ENCODE results near the gene C1RL. TPM values are rescaled to one million over a fixed set of nuclear protein-coding genes. Genes with fewer than 3 reads are reported as not detected.
"Not testable (repeated sequence)": the region's sequence is repeated elsewhere in the genome, so short reads cannot be mapped to it uniquely, and the experiment has no call there.

C1RL gene
- polyA plus RNA-seq, 2 of the 4 experiments (the other 2 are of a cell fraction), result 25.2 to 30.4 TPM

GRCh38 chr12:7059780-7060179, 49.2 kb downstream of the C1RL start:
- no peak for FAIRE-seq
- H3K4me1 ChIP-seq, result peaks cover 22% of the 10 kb centered on the region
- ATAC-seq, result no peak
- no peak for TF ChIP-seq RFX5 (IDR thresholded peaks at IDR 0.05)
- H3K9me3 ChIP-seq, result no peaks in the 10 kb centered on the region
- peak overlapping the region; percentile 77 to 93 for H3K27ac ChIP-seq
- H3K4me2 ChIP-seq, result peak overlapping the region; percentile 68
- 92% methylated on average over 4 of the region's 4 CpGs for WGBS (ENCODE audit: missing lambda C conversion rate)
- ChIA-PET POLR2A (interaction anchor here (1.2 to 2.6 kb wide), 5 partner anchors 20 to 130 kb away, joined by 3 to 27 read pairs (median 5); partner anchors contain the start of genes C1R, C1RL and PEX5), CTCF (interaction anchor here (1.0 to 16.5 kb wide), 25 partner anchors 8 to 400 kb away, joined by 3 to 309 read pairs (median 6); partner anchors contain the start of genes C1R and C1RL)
- DNase-seq (ENCODE audit: low read depth in 1 of 2, low spot score in 1 of 2), result no peak
- no peak overlapping the region for H3K4me3 ChIP-seq

GRCh38 chr12:7058850-7059395, 50.1 kb downstream of the C1RL start:
- TF ChIP-seq MAFK (IDR thresholded peaks at IDR 0.05; ENCODE audit: partially characterized antibody) (no peak), CEBPB (IDR thresholded peaks at IDR 0.05) (no peak), BCL3 (IDR thresholded peaks at IDR 0.05) (no peak), HOXA7 (CRISPR knock-in tag; IDR thresholded peaks at IDR 0.05) (no peak), POLR2AphosphoS2 (conservative IDR thresholded peaks at IDR 0.05; ENCODE audit: low read length) (no peak), ELK1 (IDR thresholded peaks at IDR 0.05; ENCODE audit: low read depth, low read length) (no peak), JUN (IDR thresholded peaks at IDR 0.05) (no peak), MAZ (IDR thresholded peaks at IDR 0.05; ENCODE audit: borderline replicate concordance, low read depth, low read length) (no peak), BHLHE40 (IDR thresholded peaks at IDR 0.05; ENCODE audit: low read depth, low read length) (no peak), EP300 (IDR thresholded peaks at IDR 0.05) (no peak), NR3C1 (IDR thresholded peaks at IDR 0.05) (no peak), GATA3 (IDR thresholded peaks at IDR 0.05; ENCODE audit: borderline replicate concordance) (no peak)
- H3K4me1 ChIP-seq, result peaks cover 22% of the 10 kb centered on the region
- H3K27ac ChIP-seq, result peak overlapping the region in 1 of 2 experiments; percentile 93; a peak in 4 of 6 replicates
- H3K9me3 ChIP-seq, result no peaks in the 10 kb centered on the region
- FAIRE-seq (no peak), ATAC-seq (no peak), DNase-seq (ENCODE audit: low read depth in 1 of 2, low spot score in 1 of 2) (no peak)
- POLR2A ChIA-PET, result no interaction called here
- CTCF ChIA-PET, result interaction anchor here (1.0 to 16.5 kb wide), 8 partner anchors 9 to 114 kb away, joined by 3 to 309 read pairs (median 5); partner anchors contain the start of genes C1R, C1RL and LPCAT3
- H3K4me2 ChIP-seq, result no peak overlapping the region
- no peak overlapping the region for H3K4me3 ChIP-seq
- 89% methylated on average over 9 of the region's 9 CpGs for WGBS (ENCODE audit: missing lambda C conversion rate)

GRCh38 chr12:7058163-7058845, 50.7 kb downstream of the C1RL start:
- no peak for DNase-seq (ENCODE audit: low read depth in 1 of 2, low spot score in 1 of 2)
- Histone ChIP-seq H3K4me2 (no peak overlapping the region), H3K4me3 (no peak overlapping the region), H3K4me1 (peaks cover 22% of the 10 kb centered on the region), H3K9me3 (no peaks in the 10 kb centered on the region), H3K27ac (peak overlapping the region in 1 of 2 experiments; percentile 93; a peak in 3 of 6 replicates)
- ChIA-PET CTCF (interaction anchor here (1.0 to 16.5 kb wide), 8 partner anchors 10 to 104 kb away, joined by 3 to 309 read pairs (median 5); partner anchors contain the start of genes C1R, C1RL and LPCAT3), POLR2A (no interaction called here)
- WGBS (ENCODE audit: missing lambda C conversion rate), result 86% methylated on average over 3 of the region's 3 CpGs
- TF ChIP-seq E2F6 (IDR thresholded peaks at IDR 0.05; ENCODE audit: borderline replicate concordance, low read depth) (no peak), CEBPB (IDR thresholded peaks at IDR 0.05) (no peak), CBX2 (IDR thresholded peaks at IDR 0.05; ENCODE audit: borderline replicate concordance, low read depth) (no peak), RARB (CRISPR knock-in tag; IDR thresholded peaks at IDR 0.05) (no peak), RNF2 (IDR thresholded peaks at IDR 0.05; ENCODE audit: borderline replicate concordance, low read depth) (no peak), HOXB5 (CRISPR knock-in tag; IDR thresholded peaks at IDR 0.05) (no peak), BCL3 (IDR thresholded peaks at IDR 0.05) (no peak), EP300 (IDR thresholded peaks at IDR 0.05) (no peak)
- no peak for ATAC-seq
- no peak for FAIRE-seq

GRCh38 chr12:7055736-7056135, 53.3 kb downstream of the C1RL start:
- WGBS (ENCODE audit: missing lambda C conversion rate), result 85% methylated on average over 2 of the region's 2 CpGs

More at GRCh38 chr12:7055736-7056135, 53.3 kb downstream of the C1RL start:
- H3K4me1 ChIP-seq, result peaks cover 13% of the 10 kb centered on the region
- POLR2A ChIA-PET; H3K27ac ChIP-seq; H3K4me2 ChIP-seq; H3K4me3 ChIP-seq; H3K9me3 ChIP-seq; DNase-seq (ENCODE audit: low read depth in 1 of 2, low spot score in 1 of 2); FAIRE-seq; ATAC-seq: not testable (repeated sequence)
- CTCF ChIA-PET, result interaction anchor here (1.0 to 16.5 kb wide), 7 partner anchors 8 to 89 kb away, joined by 3 to 309 read pairs (median 4); partner anchors contain the start of genes C1R and C1RL
